Measurements from ENCODE around the gene SLTM. TPM values are rescaled to one million over a fixed set of nuclear protein-coding genes. Genes with fewer than 3 reads are reported as not detected.
"Not testable (repeated sequence)": the region's sequence is repeated elsewhere in the genome, so short reads cannot be mapped to it uniquely, and the experiment has no call there.

SLTM gene
- polyA plus RNA-seq, 3 donors = 123 to 176 (median 138) TPM

DNA sequence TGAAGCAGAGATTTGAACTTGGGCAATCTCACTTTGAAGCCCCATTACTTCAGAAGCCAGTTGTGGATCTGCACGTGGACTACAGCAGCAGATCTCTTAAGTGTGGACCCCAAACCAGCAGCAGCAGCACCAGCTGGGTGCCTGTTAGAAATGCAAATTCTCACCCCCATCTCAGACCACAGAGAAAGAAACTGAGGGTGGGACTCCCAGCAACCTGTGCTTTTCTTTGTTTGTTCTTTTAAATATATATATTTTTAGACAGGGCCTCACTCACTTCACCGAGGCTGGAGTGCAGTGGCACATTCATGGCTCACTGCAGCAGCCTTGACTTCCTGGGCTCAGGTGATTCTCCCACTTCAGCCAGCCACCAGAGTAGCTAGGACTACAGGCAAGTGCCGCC lies 53.2 kb downstream of the SLTM start:
- DNase-seq = no peak

DNA sequence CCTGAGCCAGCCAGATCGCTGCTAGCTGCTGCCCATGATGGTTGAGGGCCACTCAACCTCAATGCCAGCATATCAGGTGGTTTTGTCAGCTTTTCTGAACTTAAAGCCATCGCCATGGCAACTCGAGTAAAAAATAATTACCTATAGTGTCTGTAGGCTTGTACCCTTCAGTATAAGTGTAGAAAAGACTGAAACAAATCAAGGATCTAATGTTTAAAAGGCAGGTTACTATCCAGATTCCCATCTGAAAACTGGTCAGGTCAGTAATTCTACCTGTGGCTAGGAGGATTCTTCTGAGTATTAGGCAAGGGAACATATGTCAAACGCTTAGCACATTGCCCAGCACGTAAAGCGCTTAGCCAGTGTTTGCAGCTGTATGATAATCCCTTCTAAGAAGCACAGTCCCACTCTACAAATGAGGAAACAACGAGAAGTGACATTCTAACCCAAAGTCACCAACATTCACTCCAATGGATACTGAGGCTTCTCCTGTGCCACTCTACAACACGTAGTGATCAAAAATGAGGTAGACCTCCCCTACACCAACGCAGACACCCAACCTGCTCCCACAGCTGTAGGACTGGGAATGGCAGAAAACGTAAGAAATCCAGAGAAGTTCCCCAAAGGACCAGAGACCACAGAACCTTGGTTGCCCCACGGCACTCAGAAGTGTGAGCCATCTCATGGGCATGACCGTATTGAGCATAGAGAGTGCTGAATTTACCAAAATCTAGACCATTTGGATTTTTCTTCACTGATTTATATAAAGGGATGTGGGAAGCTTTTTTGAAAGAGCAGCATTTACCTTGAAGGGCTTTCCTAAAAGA lies 55.3 kb downstream of the SLTM start:
- DNase-seq = no peak

DNA sequence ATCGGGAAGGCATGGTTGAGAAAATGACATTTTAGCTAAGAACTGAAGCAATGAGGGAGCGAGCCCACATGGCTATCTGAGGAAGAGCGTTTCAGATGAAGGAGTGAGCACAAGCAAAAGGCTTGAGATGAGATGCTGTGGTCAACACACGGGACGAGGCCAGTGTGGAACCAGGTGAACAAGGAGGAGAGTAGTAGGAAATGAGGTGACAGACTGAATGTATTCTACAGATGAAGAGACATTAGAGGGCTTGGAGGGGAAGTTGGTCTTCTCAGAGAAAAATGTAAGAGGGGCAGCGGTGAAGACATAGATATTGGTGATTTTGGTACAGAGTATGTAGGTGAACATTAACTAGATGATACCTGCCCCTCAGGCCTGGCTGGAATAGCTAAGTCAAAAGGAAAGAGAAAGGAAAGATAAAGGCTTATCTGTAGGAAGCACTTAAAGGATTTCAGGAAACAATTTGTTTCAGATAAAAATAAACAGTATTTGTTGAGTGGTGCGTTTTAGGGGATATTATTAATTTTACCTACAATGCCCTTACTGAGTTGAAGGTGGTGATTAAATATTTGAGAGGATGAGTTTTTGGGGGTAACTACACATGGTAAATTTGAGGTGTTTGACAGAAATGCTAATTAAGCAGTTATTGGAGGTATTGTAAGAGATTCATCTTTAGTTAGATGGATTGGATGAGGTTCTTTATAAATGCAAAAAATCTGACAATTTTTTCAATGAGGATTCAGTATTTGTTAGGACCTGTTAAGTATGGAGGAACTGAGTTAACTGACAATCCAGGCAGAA lies 57.0 kb downstream of the SLTM start:
- DNase-seq = no peak

DNA sequence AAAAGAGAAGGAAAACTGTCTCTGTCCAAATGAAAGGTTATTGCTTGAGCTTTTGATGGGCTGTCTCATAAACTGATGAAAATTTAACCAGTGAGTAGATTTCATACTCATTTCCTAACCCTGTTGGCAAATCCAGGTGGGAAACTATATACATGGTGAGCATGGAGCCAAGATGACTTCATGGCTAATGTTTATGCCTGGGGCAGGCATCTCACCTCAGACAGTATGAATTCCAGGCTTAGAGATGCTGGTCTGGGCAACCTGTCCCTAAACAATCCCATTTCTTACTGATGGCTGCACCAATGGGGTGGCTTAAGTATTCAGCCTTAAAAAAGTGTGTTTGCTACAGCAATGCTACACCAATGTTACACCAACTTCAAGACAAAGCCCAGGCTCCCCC lies 58.1 kb downstream of the SLTM start:
- no peak for DNase-seq

DNA sequence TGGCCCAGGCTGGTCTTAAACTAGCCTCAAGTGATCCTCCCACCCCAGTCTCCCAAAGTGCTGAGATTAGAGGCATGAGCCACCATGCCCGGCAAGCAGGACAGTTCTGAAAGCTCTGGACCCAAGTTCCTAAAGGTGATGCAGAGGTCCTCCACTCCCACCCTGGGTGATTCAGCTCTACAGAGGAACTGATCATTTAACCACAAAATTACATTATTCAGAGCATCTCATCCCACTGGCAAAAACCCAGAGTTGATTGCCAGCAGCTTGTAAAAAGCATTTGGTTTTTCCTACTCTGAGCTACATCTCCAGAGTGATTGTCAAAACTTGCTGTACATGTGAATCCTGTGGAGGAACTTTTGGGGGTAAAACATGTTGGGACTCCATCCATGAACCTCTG lies 60.2 kb downstream of the SLTM start:
- DNase-seq = no peak

DNA sequence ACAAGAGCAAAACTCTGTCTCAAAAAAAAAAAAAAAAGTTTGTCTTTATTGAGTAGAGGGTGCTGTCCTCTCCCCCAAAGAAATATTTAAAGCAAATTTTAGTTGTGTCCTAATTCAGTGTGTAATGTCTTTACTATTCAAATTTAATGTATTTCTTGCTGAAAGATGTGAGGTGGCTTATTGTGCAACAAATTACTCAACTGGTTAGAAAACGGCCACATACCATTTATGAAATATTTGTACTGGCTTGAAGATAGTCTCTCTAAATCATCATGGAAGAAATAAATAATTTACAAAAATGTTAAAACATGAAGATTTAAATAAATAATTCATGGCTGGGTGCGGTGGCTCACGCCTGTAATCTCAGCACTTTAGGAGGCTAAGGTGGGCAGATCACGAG lies 63.0 kb downstream of the SLTM start:
- no peak for DNase-seq

DNA sequence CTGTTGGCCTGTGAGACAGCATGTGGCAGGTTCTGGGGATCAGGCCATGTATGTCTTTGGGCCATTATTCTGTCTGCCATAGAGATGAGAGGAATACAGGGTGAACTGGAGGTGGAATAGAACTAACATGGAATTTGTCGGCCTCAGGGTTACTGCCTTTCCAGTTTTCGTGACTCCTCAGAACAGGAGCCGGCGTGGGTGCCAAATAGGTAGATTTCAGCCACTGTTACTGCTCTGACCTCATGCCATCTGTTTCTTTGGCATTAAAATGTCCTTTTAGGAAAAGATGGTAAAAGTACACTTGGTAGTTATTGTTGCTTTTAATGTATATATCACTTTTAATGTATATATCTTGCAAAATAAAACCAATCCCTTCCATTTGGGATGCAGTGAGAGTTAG lies 65.6 kb downstream of the SLTM start:
- no peak for DNase-seq

DNA sequence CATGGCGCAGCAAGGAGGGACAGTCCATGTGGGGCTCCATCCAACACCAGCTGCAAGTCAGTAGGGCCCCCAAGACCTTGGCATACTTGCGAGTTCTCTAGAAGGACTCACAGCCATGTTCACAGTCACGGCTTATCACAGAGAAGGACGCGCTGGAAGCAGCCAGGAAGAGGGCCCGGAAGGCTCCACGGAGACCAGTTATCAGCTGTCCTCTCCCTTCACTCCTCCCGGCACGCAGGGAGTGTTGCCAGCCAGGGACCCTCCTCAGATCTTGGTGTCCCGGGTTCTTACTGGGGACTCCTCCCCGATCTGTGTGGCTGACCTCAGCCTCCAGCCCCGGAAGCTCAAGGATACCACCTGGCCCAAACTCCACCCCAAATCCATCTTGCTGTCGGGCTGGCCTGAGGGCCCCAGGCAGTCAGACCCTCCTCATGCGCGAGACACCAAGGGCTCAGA lies 68.0 kb downstream of the SLTM start:
- DNase-seq = no peak

DNA sequence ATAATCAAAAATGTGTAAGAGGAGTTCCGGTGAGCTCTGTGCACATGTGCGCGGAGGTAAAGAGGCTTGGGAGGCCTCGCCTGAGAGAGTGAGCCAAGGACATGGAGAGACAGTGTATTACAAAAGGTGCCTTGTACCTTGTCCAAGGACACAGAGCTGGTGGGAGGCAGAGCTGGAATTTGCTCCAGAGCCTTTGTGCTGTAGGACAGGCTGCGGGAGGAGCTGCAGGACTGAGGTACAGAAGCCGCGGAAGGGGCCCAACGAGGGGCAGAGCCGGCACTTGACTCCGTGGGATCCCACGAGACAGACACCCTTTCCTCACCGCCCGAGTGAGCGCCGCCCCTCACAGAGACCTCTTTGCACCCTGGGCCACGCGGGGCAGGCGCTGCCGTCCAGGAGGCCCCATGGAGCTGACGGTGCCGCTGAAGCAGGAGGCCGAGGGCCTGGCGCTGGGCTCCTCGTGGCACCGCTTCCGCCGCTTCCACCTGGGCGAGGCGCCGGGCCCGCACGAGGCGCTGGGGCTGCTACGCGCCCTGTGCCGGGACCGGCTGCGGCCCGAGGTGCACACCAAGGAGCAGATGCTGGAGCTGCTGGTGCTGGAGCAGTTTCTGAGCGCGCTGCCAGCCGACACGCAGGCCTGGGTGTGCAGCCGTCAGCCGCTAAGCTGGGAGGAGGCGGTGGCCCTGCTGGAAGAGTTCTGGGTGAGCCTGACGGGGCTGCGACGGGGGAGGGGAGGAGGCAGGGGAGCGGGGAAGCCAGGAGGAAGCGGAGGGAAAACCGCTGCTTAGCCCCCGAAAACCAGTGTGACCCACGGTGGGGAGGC lies 68.7 kb downstream of the SLTM start:
- DNase-seq = peak; percentile 34

DNA sequence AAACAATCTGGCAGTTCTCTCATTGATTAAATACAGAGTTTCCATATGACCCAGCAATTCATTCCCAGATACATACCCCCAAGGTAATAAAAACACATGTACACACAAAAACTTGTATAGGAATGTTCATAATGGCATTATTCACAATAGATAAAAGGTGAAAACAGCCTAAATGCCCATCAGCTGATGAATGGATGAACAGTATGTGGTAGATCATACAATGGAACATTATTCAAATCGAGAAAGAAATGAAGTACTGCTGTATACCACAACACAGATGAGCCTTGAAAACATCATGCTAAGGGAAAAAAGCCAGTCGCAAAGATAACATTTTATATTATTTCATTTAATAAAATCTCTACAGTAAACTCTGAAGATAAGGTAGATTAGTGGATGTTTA lies 71.2 kb downstream of the SLTM start:
- no peak for DNase-seq

DNA sequence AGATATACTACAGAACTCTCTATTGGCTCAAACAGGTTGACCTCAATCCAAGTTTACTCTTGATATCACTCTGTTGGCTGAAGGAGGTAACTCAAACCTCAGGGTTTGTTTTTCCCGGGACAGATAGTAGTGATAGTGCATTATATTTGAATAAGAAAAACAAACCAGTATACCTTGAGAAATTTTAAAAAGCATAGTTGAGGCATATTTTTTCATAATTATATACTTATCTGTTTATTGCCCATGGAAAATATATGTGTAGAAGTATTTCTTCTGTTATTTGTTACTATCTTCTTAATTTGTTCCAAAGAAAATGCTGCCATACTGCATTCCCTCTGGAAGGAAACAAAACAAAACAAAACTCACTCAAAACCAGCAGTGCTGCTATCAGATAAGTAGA lies 76.9 kb downstream of the SLTM start:
- DNase-seq = not testable (repeated sequence)

DNA sequence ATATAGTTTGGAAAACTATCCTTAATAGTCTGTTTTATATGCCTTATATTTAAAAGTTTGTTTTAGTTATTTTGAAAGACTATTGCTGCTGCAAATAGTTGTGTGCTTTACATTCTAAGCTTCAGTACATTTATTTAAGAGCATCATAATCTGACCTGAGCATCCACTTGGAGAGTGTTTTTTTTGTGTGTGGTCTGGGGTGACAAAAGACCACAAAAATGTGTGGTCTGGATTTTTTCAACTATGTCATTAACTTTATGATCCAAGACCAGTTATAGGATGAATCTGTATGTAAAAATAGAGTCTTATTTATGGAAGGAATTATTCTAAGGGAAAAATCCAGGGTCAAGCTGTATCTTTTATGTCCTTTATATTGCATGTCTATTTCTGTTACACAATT lies 77.4 kb downstream of the SLTM start:
- DNase-seq = peak; percentile 34

DNA sequence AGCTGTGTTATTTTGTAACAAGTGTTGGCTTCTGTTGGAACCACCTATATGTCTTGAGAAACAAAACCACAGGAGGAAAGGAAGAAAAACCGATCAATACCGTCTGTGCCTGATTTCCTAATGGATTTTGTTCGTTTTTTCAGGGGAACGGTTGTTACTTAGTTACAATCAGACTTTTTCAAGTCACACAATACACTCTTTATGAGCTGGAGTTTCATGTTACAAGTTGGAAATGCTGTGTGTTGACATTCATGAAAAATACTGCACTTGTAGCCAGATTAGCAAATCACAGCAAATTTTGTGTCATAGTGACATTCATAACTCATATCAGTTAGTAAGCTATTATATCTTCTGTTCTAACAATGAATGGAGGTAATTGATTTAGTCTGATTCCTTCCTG lies 78.9 kb downstream of the SLTM start:
- no peak for DNase-seq

DNA sequence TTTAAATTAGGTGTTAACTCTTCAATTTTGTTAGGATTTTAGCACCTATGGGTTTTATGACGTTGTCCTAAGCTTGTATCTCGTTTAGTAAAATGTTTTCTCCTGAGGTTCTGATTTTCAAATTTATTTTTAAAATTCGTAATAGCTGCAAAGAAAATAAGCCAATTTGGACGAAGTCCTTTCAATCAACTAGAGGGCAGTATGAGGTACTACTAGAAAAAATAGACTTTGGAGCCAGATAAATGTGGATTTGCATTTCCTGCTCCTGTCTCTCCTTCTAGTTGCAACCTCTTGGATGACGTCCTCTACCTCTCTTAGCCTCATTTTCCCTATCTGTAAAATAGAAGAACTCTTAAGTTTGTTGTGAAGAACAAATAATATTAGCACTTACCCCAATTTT lies 81.1 kb downstream of the SLTM start:
- no peak for DNase-seq

DNA sequence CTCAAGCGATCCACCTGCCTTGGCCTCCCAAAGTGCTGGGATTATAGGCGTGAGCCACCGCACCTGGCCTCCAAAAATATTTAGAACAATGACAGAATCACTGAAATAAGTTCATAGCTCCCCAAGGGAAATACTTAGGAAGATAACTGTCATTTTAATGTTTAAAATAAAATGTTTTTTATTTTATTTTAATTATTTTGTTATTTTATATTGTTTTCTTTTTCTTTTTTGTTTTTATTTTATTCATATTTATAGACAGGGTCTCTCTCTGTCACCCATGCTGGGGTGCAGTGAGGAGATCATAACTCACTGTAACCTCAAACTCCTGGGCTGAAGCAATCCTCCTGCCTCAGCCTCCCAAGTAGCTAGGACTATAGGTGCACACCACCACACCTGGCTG lies 82.3 kb downstream of the SLTM start:
- DNase-seq = not testable (repeated sequence)

DNA sequence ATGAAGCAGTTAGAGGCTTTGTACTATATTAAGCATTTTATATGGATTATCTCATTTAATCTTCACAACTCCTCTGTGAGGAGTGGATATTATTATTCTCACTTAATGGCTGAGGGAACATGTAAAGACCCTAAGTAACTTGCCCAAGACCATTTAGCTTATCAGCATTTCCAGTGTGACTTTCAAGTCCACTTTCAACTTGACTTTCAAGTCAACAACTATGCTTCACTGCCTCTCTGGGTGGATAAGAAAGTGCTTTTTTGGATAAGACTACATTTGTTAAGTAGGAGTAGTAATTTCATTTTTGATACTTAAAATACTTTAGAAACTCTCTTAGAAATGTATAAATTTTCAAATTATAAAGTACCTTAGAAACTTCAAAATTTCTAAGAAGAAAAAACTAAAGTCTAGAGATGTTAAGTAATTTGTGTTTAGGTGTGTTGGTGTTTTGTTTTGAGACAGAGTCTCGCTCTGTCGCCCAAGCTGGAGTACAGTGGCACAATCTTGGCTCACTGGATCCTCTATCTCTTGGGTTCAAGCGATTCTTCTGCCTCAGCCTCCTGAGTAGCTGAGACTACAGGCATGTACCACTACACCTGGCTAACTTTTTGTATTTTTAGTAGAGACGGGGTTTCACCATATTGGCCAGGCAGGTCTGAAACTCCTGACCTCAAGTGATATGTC lies 90.6 kb downstream of the SLTM start:
- no peak for DNase-seq

DNA sequence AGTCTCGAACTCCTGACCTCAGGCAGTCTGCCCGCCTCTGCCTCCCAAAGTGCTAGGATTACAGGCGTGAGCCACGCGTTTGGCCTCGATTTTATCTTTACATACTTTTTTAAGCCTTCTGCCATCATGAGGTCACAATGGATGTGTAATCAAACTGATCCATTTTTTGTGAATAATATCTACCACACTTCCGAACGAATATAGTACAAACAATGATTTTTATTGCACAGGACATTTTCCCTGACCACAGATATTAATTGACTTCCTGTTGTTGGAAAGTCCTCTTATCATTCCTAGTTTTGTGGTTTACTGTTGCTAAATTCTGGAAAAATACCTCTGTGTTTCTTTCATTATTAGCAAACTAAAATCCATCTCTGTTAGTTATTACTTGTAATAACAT lies 93.4 kb downstream of the SLTM start:
- no peak for DNase-seq

DNA sequence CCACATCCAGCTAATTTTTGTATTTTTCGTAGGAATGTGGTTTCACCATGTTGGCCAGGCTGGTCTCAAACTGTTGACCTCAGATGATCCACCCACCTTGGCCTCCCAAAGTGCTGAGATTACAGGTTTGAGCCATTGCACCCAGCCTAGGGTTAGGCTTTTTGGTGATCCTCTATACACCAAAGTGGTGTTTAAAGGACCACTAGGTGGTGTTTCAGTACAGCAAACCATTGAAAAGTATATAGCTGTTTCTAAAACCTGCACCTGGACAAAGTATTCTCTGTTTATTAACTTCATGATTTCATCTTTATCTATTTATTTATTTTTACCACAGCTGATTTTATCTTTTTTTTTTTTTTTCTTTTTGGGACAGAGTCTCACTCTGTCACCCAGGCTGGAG lies 94.0 kb downstream of the SLTM start:
- DNase-seq = no peak

DNA sequence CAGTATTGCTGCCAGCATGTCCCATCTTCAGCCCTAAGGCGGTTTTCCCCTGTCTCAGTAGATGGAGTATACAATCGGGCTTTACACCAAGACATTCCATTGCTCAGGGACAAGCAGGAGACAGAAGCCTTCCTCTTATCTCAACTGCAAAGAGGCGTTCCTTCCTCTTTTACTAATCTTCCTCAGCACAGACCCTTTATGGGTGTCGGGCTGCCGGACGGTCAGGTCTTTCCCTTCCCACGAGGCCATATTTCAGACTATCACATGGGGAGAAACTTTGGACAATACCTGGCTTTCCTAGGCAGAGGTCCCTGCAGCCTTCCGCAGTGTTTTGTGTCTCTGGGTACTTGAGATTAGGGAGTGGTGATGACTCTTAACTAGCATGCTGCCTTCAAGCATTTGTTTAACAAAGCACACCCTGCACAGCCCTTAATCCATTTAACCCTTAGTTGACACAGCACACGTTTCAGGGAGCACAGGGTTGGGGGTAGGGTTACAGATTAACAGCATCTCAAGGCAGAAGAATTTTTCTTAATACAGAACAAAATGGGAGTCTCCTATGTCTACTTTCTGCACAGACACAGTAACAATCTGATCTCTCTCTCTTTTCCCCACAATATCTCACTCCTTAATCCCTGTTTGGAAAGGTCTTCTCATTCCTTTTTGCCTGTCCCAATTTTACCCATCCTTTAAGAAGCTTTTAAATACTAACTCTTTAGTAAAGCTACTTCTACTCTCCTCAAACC lies 99.6 kb downstream of the SLTM start:
- DNase-seq = not testable (repeated sequence)

DNA sequence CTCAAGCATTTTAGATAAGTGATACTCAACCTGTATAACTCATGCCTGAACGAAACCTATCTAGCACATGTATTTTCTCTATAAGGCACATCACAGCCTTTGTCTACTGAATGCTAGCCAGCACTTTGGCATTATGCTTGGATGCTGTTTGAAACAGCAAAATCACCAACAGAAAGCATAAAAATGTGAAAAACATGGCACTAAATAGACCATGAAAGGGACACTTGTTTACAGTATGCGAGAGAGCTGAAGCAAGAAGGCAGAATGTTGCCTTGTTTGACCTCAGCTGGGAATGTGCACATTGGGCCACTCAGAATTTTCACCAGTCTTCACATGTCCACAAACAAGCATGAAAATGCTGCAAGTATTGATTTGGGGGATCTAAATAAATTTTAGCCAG lies 102.9 kb downstream of the SLTM start:
- DNase-seq = no peak
